ENCODE results near the gene SH3RF3. TPM values are rescaled to one million over a fixed set of nuclear protein-coding genes. Genes with fewer than 3 reads are reported as not detected.
A peak's percentile ranks its signal among the peaks of the same experiment; 100 is the strongest.

The SH3RF3 gene
- total RNA-seq, 3 donors from 2014 or later: 3.2 to 5.6 (median 4.6) TPM

DNA sequence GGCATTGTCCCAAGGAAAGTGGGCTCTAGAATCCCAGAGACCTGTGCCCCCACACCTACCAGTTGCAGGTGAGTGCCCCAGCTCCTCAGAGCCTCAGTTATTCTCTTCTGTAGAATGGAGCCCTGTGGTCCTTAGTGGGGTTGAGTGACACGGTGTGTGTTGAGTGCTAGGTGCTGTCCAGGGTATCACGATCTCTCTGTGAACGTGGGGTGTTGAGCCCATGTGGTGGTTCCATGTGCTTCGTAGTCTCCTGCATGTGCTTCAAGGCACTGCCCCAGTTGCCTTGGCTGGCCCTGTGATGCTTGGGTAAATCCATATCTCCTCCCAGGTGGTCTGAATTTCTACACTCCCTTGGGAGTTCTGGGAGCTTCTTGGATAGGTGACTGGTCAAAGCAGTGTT is 54.9 kb downstream of the SH3RF3 start:
- no peak overlapping the region for H3K27ac ChIP-seq
- DNase-seq (ENCODE audit: low spot score in 2 of 2): no peak
- peaks cover 0 to 3% of the 10 kb centered on the region in 2 donors for H3K4me1 ChIP-seq
- H3K27me3 ChIP-seq: no peaks in the 10 kb centered on the region
- H3K9me3 ChIP-seq: no peaks in the 10 kb centered on the region
- TF ChIP-seq, protein P1, sequence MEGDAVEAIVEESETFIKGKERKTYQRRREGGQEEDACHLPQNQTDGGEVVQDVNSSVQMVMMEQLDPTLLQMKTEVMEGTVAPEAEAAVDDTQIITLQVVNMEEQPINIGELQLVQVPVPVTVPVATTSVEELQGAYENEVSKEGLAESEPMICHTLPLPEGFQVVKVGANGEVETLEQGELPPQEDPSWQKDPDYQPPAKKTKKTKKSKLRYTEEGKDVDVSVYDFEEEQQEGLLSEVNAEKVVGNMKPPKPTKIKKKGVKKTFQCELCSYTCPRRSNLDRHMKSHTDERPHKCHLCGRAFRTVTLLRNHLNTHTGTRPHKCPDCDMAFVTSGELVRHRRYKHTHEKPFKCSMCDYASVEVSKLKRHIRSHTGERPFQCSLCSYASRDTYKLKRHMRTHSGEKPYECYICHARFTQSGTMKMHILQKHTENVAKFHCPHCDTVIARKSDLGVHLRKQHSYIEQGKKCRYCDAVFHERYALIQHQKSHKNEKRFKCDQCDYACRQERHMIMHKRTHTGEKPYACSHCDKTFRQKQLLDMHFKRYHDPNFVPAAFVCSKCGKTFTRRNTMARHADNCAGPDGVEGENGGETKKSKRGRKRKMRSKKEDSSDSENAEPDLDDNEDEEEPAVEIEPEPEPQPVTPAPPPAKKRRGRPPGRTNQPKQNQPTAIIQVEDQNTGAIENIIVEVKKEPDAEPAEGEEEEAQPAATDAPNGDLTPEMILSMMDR (IDR thresholded peaks at IDR 0.05): no peak
- no peak for TF ChIP-seq POLR2A (IDR thresholded peaks at IDR 0.05)
- no peak for TF ChIP-seq POLR2AphosphoS5 (IDR thresholded peaks at IDR 0.05)
- intact Hi-C loops (cut with DNase I; ENCODE audit: low total_unique reads): loop anchor here (10.0 kb wide), 1 partner anchor 1571 kb away; no protein-coding TSS in a partner anchor
- no peak overlapping the region for H3K4me3 ChIP-seq
- no peaks in the 10 kb centered on the region for H3K36me3 ChIP-seq

DNA sequence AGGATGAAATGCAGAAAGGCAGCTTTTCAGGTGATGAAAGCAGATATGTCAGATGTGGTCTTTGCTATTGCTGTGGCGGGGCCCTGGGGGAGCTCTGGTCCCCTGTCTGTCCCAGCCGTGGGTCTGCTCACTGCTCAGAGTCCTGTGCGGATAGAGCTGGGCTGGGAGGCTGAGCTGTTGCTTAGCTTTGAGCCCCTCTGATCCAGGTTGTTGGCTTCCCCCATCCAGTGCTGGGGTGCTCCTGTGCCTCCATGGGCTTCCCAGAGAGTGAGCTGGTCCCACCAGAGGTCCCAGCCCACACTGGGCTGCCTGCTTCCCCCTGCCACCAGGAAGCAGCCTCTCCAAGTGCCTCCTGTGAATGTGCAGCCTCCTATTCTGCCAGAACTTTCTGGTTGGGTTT is 55.4 kb downstream of the SH3RF3 start:
- DNase-seq (ENCODE audit: low spot score in 2 of 2): no peak
- H3K4me3 ChIP-seq: no peak overlapping the region
- peaks cover 0 to 3% of the 10 kb centered on the region in 2 donors for H3K4me1 ChIP-seq
- no peaks in the 10 kb centered on the region for H3K27me3 ChIP-seq
- no peaks in the 10 kb centered on the region for H3K36me3 ChIP-seq
- H3K9me3 ChIP-seq: no peaks in the 10 kb centered on the region
- TF ChIP-seq, protein P1 (IDR thresholded peaks at IDR 0.05): no peak
- TF ChIP-seq POLR2AphosphoS5 (IDR thresholded peaks at IDR 0.05): no peak
- no peak for TF ChIP-seq POLR2A (IDR thresholded peaks at IDR 0.05)
- H3K27ac ChIP-seq: no peak overlapping the region
- intact Hi-C loops (cut with DNase I; ENCODE audit: low total_unique reads): loop anchor here (10.0 kb wide), 1 partner anchor 1570 kb away; no protein-coding TSS in a partner anchor

- TF ChIP-seq, protein P1 (IDR thresholded peaks at IDR 0.05): no peak
- TF ChIP-seq POLR2AphosphoS5 (IDR thresholded peaks at IDR 0.05): peak in 1 of 3 donors; percentile 49
- Histone ChIP-seq H3K27me3 (no peaks in the 10 kb centered on the region), H3K27ac (peak overlapping the region; percentile 80 to 85), H3K4me3 (no peak overlapping the region), H3K4me1 (peaks cover 0 to 3% of the 10 kb centered on the region in 2 donors), H3K36me3 (no peaks in the 10 kb centered on the region), H3K9me3 (no peaks in the 10 kb centered on the region)
- intact Hi-C loops (cut with DNase I; ENCODE audit: low total_unique reads): loop anchor here (10.0 kb wide), 1 partner anchor 1569 kb away; no protein-coding TSS in a partner anchor
- DNase-seq (ENCODE audit: low spot score in 2 of 2): peak in 1 of 2 donors; percentile 88
Observed at GRCh38 chr2:109185338-109185737, 56.3 kb downstream of the SH3RF3 start.

DNA sequence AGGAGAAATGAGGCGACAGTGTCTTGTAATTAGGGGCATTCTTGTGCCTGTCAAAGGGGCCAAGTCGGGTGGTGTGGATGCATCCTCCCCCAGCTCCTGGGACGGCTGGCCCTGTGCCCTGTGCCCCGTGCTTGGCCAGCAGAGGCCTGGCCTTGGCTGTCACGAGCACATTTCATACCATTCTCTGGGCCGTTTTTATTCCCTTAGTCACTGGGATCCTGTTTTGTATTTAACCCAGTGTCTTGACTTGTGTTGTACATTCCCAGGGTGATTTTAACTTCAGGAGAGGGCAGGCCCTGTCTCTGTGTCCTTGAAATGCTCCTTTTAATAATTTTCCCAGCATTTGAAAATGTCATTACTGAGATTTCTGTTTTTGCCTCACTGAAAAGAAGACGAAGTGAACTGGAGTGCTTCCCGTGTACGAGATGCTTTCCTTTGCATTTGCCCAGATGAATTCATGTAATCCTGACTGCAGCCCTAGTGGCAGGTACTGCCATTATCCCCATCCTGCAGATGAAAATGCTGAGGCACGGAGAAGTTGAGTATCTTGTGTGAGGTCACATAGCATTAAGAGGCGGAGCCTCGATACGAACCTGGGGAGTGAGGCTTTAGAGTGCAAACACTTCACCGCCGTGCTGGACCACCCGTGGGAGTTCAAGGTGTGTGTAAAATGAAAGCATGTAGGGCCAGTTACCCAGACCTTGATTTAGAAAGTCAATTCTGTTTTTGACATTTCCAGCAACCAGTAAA is 57.0 kb downstream of the SH3RF3 start:
- TF ChIP-seq POLR2A (IDR thresholded peaks at IDR 0.05) (no peak), POLR2AphosphoS5 (IDR thresholded peaks at IDR 0.05) (no peak)
- TF ChIP-seq, protein P1 (IDR thresholded peaks at IDR 0.05): no peak
- peak in 1 of 2 donors; percentile 78 for DNase-seq (ENCODE audit: low spot score in 2 of 2)
- Histone ChIP-seq H3K4me3 (no peak overlapping the region), H3K9me3 (no peaks in the 10 kb centered on the region), H3K27ac (peak overlapping the region; percentile 80 to 85), H3K36me3 (no peaks in the 10 kb centered on the region), H3K4me1 (peaks cover 0 to 3% of the 10 kb centered on the region in 2 donors), H3K27me3 (no peaks in the 10 kb centered on the region)
- intact Hi-C loops (cut with DNase I; ENCODE audit: low total_unique reads): loop anchor here (10.0 kb wide), 1 partner anchor 1569 kb away; no protein-coding TSS in a partner anchor

- Histone ChIP-seq H3K9me3 (no peaks in the 10 kb centered on the region), H3K36me3 (no peaks in the 10 kb centered on the region), H3K27ac (peak overlapping the region; percentile 80 to 85), H3K4me1 (peaks cover 0 to 3% of the 10 kb centered on the region in 2 donors), H3K4me3 (no peak overlapping the region), H3K27me3 (no peaks in the 10 kb centered on the region)
- TF ChIP-seq POLR2AphosphoS5 (IDR thresholded peaks at IDR 0.05) (no peak), POLR2A (IDR thresholded peaks at IDR 0.05) (no peak)
- TF ChIP-seq, protein P1 (IDR thresholded peaks at IDR 0.05): no peak
- intact Hi-C loops (cut with DNase I; ENCODE audit: low total_unique reads): loop anchor here (10.0 kb wide), 1 partner anchor 1568 kb away; no protein-coding TSS in a partner anchor
- no peak for DNase-seq (ENCODE audit: low spot score in 2 of 2)
Observed at GRCh38 chr2:109186656-109187250, 57.7 kb downstream of the SH3RF3 start.

All from breast epithelium (tissue), 4 donors.